ENCODE data around the gene FIBP.

The FIBP gene

GRCh38 chr11:65869643-65870306 is 18.5 kb downstream of the FIBP start:
- no peak for DNase-seq

- DNase-seq = no peak
Measured at GRCh38 chr11:65868907-65869306, 19.4 kb downstream of the FIBP start.

GRCh38 chr11:65868076-65868667 is 20.1 kb downstream of the FIBP start:
- no peak for DNase-seq

GRCh38 chr11:65867284-65868071 is 20.8 kb downstream of the FIBP start:
- DNase-seq = no peak

- no peak for DNase-seq
Measured at GRCh38 chr11:65866509-65867283, 21.6 kb downstream of the FIBP start.

GRCh38 chr11:65865550-65866172 is 22.6 kb downstream of the FIBP start:
- no peak for DNase-seq

- DNase-seq = no peak
Measured at GRCh38 chr11:65864706-65865471, 23.4 kb downstream of the FIBP start.

- no peak for DNase-seq
Measured at GRCh38 chr11:65863889-65864705, 24.2 kb downstream of the FIBP start.

- no peak for DNase-seq
Measured at GRCh38 chr11:65862941-65863888, 25.1 kb downstream of the FIBP start.

- no peak for DNase-seq
Measured at GRCh38 chr11:65862191-65862735, 26.0 kb downstream of the FIBP start.

GRCh38 chr11:65861533-65862183 is 26.6 kb downstream of the FIBP start:
- DNase-seq = no peak

GRCh38 chr11:65861165-65861505 is 27.1 kb downstream of the FIBP start:
- DNase-seq = no peak

- DNase-seq = peak; percentile 71
Measured at GRCh38 chr11:65860278-65861164, 27.8 kb downstream of the FIBP start, which contains the start of gene MUS81. TSS of gene MUS81 (plus strand) at chr11:65860433. CDS start at chr11:65860754, 321 bp downstream.

GRCh38 chr11:65859812-65860277 is 28.4 kb downstream of the FIBP start:
- DNase-seq = no peak

- peak; percentile 70 for DNase-seq
Measured at GRCh38 chr11:65859095-65859811, 29.0 kb downstream of the FIBP start.

- DNase-seq = no peak
Measured at GRCh38 chr11:65858681-65859087, 29.6 kb downstream of the FIBP start.
